ENCODE results near the gene SLC7A9.
"Not testable (repeated sequence)": the region's sequence is repeated elsewhere in the genome, so short reads cannot be mapped to it uniquely, and the experiment has no call there.

Gene SLC7A9

DNA sequence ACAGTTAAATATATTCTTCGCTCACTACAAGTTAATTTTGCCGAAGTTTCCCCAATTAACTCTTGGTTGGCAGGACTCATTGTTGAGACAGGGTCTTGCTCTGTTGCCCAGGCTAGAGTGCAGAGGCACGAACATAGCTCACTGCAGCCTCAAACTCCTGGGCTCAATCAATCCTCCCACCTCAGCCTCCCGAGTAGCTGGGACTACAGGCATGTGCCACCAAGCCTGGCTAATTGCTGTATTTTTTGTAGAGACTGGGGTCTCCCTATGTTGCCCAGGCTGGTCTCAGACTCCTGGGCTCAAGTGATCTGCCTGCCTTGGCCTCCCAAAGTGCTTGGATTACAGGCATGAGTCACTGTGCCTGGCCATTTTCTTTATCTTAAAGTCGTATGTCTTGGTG is 15.7 kb upstream of the SLC7A9 start:
- DNase-seq = not testable (repeated sequence)

DNA sequence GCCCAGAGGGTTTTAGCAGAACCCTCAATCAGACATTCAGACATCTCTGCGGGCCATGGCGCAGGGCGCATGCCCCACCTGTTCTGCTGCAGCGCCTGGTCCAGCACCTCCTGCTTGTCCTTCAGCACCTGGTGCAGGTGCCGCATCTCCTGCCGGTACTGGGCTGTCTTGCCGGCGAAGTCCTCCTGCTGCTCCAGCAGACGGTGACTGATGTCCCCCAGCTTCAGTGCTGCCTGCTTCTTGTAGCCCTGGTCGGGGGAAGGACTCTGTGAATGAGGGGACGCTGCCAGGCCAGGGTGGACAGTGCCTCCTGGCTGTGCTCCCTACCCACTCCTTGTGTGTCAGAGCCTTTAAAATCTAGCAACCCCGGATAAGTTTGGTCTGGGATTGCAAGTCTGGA is 12.2 kb upstream of the SLC7A9 start:
- DNase-seq = no peak

DNA sequence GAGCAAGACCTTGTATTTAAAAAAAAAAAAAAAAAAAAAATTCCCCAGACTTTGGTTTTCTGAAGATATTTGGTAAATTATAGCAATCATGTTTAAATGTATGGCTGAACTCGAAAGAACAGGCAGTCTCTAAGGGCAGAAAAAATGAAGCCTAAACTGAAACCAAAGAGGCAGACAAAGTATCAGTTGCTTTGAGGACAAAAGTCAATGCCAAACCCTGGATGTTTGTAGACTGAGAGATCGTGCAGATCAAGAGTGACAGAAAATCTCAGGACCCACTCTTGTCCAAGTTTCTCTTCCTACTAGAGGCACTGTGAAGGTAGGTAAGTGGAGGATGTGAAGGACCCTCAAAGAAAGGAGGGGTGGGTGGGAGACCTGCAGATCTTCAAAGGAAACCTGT is 11.1 kb upstream of the SLC7A9 start:
- DNase-seq = no peak

DNA sequence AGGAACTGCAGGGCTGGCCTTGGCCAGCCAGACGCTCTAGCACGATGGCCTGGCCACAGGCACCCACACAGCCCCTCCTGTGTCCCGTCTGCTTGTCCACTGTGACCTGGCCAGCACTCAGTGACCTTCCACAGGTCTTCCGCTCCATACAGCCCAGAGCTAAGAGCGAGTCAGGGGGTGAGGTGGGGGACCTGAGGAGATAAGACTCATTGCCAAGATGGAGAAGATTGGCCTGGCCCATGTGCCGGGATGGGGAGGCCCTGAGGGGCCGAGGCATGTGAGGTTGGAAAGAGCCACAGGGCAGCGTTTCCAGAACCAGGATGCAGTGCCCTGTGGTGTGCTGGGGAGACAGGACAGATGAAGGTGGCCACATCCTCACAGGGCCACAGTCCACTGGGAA is 10.2 kb upstream of the SLC7A9 start:
- no peak for DNase-seq

DNA sequence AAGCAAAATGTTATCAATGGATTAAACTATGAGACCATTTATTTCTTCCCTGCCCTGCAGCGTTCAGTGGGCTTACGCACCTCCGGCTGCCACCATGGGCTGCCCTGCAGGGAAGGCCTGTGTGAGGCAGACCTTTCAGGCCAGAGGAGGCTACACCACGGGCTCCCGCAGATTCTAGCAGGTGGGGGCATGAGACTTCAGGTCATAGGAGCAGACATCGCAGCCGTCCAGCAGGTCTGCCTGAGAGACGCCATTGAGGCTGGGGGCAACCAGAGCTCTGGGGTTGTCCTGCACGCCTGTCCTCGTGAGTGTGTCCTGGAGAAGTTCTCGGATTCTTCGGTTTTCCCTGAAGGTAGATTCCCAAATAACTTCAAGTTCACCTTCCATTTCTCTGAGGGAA is 9.4 kb upstream of the SLC7A9 start:
- DNase-seq = no peak

DNA sequence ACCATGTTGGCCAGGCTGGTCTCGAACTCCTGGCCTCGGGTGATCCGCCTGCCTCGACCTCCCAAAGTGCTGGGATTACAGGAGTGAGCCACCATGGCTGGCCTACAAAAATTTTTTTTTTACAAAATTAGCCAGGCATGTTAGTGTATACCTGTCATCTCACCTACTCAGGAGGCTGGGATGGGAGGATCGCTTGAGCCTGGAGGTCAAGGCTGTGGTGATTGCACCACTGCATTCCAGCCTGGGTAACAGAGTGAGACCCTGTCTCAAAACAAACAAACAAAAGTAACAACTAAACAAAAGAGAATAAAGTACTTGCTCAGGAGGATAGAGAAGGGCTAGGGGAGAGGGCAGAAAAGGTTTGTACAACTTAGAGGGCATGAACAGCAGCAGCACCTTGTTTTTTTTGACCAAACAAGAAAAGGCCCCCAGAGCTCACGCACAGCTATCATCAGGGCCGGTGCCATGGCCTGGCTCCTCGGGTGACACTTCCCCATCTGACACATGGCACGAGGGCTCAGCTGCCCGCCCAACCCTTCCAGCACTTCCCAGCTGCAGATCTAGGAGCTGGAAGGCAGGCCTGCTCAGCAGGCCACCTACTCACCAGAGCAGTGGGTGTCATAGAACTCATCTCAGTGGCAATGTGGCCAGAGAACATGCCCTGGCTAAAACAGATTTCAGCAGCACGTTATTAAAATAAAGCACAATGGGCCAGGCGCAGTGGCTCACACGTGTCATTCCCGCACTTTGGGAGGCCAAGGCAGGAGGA is 8.6 kb upstream of the SLC7A9 start:
- no peak for DNase-seq

DNA sequence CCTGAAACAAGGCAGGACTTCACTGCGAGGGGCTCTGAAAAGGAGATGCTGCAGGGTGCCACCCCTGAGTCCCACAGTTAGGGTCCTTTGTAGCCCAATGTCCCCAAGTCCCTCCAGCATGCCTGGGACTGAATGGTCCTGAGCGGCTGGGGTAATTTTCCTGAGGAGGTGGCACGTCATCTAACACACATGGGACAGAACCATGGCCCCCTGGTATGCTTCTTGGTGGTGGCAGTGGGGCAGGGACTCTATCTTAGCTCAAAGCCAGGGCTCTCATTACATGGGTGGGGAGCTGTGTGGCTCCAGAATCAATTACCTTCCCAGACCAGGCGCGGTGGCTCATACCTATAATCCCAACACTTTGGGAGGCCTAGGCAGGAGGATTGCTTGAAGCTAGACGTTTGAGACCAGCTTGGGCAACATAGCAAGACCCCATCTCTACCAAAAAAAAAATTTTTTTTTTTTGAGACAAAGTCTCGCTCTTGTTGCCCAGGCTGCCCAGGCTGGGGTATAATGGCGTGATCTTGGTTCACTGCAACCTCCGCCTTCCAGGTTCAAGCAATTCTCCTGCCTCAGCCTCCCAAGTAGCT is 7.9 kb upstream of the SLC7A9 start:
- no peak for DNase-seq

DNA sequence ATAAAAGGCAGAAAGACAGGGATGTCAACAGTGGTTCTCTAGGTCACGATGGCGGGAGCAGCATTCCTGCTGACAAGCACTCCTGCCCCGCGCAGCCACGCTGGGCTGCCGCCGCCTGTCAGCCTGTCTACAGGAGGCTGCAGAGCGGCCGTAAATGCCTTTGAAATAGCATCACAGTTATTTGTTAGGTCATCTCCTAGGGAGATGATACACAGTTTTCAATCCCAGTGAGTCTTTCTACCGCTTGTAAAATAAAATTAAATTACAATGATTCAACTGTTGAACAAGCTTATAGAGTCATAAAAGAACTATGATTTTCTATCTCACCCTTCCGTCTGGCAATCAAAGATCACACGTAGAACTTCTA is 7.3 kb upstream of the SLC7A9 start:
- no peak for DNase-seq

DNA sequence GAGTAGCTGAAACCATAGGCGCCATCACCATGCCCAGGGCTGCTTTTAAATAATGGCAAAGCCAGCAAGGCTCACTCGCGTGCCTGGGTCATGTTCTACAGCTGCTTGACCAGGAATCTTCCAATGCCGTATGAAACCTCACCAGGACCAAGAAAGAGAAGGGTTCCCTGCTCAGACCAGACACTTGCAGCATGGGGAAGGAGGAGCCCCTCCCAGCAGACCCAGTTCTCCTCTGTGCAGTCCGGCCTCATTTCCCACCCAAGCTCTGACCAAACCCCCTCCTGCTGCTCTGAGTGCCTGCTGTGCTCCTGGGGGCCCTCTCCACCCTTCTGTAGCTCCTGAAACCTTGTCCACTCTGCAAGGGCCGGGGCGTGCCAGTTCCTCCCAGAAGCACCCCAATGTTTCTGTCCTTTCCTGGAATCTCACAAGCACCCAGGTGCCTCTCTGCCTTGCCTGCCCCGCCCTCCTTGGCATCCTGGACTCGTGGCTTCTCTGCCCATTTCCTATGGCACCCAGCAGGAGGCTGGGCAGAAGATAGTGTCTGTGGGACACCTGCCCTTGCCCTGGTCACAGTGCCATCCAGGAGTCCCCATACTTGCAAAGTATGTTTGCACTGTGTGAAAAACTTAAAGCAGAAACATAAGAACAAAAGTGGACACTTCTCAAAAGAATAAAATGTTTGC is 6.8 kb upstream of the SLC7A9 start:
- DNase-seq = no peak

DNA sequence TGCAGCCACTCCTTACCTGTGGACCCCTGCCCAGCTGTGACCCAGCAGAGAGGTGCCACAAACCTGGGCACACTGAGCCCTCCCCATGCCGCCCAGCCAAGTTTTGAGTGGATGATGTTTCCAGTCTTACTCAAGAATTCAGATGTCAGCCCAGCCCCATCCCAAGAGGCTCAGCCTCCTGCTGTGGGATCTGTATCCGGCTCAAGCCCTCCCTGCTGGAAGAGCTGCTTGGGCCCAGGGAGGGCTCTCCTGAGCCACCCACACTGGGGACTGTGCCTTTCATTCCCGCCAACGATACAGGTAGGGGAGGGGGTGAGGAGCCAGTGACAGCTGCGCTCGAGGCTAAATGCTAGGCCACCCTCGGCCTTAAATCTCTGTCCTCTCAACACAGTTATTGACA is 5.9 kb upstream of the SLC7A9 start:
- DNase-seq = no peak

DNA sequence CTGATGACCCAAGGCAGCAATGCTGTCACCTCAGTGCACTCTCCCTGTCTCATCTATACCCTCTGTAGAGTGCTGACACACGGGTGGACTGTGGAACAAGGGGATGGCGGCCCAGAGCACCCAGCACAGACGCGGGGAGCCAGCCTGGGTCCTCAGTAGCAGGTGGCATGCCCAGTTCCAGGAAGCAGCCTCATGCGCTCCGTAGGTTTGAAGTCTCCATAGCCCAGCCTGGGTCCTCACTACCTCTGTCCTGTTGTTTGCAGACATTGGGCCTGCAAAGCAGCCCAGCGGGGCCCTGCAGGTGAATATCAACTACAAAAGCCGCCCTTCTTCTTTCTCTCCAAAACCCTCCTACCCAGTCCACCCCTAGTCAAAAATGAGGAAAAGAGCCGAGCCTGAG is 5.0 kb upstream of the SLC7A9 start:
- no peak for DNase-seq

DNA sequence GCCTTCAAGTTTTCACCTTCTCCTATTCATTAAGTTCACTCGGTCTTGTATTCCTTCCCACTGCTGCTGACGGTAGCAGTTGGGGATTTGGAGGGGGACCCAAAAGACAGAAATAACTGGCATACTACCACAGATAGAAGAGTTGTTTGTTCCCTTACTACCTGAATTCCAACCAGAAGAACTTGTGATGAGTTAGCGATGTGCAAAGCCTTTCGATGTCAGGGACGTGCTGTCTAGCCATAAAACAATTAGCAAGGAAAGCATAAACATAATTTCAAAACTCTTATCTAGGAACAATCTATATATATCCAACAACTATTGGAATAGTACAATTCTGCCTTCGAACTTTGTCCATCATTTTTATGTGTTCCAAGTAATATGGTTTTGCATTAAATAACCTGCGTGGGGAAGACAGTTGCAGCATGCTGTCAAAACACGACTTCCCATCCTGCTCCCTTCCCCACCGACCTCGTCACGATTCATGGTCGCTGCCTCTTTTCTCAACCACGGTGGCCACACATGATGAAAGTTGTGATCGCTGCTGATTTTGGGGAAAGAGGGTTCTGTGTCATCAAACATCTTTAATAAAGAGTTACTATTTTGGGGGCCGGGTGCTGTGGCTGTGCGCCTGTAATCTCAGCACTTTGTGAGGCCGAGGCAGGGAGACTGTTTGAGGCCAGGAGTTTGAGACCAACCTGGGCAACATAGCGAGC is 3.8 kb upstream of the SLC7A9 start:
- no peak for DNase-seq

DNA sequence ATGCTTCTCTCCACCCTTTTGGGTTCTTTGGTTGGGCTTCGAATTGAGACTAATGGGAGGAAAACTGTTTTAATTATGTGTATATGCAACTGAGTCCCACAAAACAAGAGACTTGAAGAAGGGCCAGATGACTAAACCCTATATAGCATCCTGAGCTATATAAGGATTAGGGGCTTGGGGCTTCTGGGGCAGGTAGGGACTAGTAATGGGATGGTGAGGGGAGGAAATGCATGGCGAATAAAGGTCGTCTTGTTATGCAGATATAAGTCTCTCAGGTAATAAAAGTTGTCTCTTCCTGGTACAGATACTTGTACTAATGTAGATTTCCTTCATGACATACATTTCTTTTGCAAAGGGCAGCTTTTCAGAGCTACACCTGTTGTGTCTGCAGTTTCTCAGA is 2.8 kb upstream of the SLC7A9 start:
- DNase-seq = no peak

DNA sequence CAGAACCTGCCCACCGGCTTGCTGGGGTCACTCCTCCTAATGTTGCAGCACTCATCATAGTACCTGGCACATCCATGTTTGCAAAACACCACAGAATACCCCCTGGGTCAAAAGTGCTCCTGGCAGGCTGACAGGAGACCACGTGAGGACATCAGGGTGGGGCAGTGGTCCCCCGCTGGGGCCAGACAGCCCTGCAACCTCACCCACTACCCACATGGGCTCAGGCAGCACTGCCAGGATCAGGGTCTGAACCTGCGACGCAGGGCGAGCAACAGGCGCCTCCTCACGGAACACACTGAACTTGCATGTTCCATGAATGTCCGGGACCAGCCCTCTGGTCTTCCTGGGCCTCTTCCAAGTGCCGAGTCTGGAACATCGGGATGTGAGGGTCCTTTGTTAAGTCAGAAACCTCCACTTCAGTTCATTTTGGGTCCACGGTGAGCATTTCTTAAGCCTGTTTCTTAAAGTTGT is 1.4 kb upstream of the SLC7A9 start:
- DNase-seq = no peak

DNA sequence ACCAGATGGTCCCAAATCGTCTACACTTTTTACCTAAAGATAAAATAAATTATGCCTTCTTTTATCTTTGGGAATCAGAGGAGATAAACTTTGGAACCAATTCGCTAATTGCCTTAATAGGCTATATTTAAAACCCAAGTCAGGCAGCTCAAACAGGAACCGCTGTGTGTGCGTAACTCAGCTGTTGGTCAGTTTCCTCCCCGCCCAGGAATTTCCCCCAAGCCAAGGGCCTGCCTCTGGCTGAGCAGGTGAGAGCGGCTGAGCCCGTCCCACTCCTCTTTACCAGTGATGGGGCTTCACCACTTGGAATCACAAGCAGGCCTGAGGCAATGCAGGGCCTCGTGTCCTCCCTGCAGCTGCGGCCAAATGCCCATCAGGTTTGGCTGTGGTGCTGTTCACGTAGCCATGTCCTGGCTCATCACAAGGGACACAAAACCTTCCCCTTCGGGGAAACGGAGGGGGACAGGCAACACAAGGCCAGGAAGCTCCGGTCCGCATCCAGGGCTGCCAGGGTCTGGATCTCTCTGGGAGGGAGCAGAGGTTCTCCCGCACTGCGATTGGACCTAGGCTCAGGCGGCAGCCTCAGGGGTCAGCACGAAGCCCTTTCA is 503 bp upstream of the SLC7A9 start:
- no peak for DNase-seq

DNA sequence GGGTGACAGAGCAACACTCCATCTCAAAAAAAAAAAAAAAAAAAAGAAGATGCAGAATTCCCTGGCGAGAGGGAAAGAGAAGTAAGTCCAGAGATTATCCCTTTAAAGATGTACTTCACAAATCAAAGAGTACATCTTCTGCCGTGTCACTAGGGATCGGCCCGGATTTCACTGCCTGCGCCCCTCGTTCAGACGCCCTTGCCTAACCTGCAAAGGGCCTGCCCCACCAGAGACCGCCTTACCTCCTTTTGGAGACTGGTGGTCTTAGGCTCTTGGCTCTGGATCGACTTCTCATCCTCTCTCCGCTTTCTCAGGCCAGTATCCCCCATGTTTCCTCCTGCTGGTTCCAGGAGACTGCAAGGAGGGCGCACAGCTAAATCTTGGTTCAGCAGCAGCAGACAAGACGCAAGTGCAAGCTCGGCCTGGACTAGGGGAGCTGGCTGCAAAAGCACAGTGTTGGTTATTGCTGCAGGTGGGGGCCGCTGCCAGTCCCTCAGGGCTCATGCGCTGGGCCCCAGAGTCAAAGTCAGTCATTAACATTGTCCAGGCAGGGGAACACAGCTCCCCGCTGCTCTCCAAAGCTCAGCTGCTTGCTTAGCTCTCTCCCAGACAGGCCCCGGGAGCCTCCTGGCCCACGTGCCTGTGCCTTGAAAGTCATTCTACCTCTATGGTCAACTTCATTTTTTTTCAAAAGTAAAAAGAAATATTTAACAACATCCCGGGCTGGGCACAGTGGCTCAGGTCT is 1.2 kb downstream of the SLC7A9 start:
- DNase-seq = no peak

DNA sequence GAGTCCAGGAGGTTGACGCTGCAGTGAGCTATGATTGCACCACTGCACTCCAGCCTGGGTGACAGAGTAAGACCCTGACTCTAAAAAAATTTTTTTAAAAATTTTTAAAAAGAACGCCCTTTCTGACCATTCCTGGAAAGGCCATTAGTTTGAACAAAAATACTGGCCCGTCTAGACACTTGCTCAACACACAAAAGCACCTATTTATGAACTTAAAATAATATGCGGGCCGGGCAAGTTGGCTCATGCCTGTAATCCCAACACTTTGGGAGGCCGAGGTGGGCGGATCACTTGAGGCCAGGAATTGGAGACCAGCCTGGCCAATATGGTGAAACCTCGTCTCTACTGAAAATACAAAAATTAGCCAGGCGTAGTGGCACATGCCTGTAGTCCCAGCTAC is 2.1 kb downstream of the SLC7A9 start:
- not testable (repeated sequence) for DNase-seq

DNA sequence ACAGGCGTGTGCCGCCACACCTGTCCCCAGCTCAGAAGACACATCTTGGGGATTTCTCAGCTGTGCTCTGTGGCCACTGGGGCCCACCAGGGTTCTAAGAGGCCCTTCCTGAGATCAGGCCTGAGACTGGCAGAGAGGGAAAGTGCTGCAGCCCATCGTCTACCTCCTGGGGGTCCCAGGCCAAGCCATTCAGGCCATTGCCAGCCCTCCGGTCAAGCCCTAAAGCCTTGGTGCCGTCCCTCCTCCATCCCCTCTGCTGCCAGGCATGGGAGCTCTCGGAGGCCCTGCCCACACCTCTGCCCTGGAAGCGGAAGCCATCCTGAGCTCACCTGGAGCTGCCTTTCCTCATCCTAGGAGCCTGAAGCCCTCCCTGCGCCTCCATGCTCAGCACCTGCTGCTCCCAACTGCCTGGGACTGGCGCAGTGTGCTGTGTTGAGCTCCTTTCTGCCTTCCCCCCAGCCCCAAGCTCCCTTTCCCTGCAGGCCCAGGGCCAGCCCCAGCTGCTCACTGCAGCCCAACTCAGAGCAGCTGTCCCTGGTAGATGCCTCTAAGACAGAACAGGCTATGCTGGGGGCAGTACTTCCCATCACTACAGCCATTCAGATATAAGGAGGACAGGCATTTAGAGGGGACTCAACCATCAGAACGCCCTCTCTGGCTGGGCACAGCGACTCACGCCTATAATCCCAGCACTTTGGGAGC is 2.9 kb downstream of the SLC7A9 start:
- DNase-seq = no peak

DNA sequence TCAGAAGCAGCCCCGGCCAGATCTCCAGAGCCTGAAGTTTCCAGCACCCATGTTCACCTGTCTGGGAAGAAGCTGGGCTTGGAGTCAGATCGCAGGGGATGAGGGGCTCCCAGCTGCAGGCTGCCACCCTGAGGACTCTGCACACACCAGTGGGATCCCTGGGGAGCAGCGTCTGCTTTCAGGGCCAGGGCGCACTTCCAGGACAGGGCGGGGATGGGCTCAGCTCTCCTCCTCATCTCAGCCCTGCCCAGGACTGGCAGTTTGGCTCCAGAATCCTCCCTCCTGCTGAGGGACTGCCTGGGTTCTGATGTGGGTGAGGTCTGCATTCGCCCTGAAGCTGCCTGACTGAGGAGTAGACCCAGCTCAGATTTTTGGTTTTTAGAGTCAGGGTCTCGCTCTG is 3.5 kb downstream of the SLC7A9 start:
- DNase-seq = no peak

DNA sequence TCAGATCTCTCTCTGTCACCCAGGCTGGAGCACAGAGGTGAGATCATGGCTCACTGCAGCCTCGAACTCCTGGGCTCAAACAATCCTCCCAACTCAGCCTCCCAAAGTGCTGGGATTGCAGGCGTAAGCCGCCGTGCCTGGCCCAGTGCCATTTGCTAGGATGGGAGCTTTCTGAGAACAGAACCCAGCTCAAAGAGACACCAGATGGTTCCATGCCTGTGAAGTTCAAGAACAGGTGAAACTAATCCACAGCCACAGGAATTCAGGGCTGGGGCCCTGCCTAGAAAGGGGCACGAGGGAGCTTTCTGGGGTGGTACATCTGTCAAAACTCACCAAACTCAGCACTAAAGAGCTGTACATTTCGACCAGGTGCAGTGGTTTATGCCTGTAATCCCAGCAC is 4.2 kb downstream of the SLC7A9 start:
- no peak for DNase-seq

Measured in hypothalamus (tissue), 51 donors.